IPS-18a (cell line): ENCODE data around the gene VPS39.

ENCODE experiments used
- H3K27ac ChIP-seq: one replicate; pipeline ENCODE4 v1.5.1; 2013; ENCODE audit warnings: low read length
- H3K27me3 ChIP-seq: one replicate; pipeline ENCODE4 v1.6.1; 2013; ENCODE audit warnings: mild to moderate bottlenecking, low read length; ENCODE audit not compliant: control insufficient read depth, insufficient read depth
- H3K36me3 ChIP-seq: one replicate; pipeline ENCODE4 v1.6.1; 2013; ENCODE audit warnings: low read depth, low read length; ENCODE audit not compliant: control insufficient read depth
- H3K4me1 ChIP-seq: one replicate; pipeline ENCODE4 v1.6.1; 2013; ENCODE audit warnings: low read depth, low read length; ENCODE audit not compliant: control insufficient read depth
- H3K4me3 ChIP-seq: one replicate; pipeline ENCODE4 v1.5.1; 2013; ENCODE audit warnings: low read length
- H3K9ac ChIP-seq: one replicate; pipeline ENCODE4 v1.6.1; 2013; ENCODE audit warnings: mild to moderate bottlenecking, low read length, moderate library complexity
- H3K9me3 ChIP-seq: one replicate; pipeline ENCODE4 v1.6.1; 2013; ENCODE audit warnings: low read depth, low read length; ENCODE audit not compliant: control insufficient read depth

Gene VPS39

DNA sequence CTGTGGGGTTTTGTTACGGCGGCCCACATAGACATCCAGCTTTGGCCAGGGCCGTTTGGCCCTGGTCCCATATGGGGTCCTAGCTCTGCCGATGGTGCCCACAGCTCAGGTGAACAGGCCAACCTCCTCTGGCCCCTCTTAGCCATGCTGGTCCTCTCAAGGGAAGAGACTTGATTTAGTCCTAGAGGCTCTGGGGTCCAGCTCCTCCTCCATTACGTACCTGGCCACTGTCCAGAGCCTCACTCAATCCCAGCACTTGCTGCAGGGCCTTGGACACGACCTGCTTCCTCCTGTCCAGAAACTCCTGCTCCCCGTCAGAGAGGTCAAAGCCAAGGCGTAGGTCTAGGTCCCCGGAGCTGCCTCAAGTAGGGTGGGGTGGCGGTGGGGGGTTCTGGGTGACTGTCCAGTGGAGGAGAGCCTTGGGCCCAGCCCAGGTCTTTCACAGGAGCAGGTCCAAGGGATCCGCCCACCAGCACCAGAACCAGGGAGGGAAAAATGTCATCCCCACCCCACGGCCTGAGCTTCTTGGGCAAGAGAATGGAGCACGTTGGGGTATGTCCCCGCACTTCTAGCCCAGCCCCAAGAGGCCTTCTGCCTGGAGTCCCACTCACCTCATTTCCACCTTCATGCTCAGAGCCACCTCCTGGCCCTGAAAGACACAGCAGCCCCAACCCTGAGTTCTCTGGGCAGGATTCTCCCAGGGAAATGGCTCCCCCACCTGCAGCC lies 58.4 kb downstream of the VPS39 start:
- no peaks in the 10 kb centered on the region for H3K27me3 ChIP-seq
- H3K4me1 ChIP-seq: no peaks in the 10 kb centered on the region
- no peak overlapping the region for H3K9ac ChIP-seq
- no peaks in the 10 kb centered on the region for H3K36me3 ChIP-seq
- no peaks in the 10 kb centered on the region for H3K9me3 ChIP-seq
- H3K27ac ChIP-seq: no peak overlapping the region
- H3K4me3 ChIP-seq: no peak overlapping the region

DNA sequence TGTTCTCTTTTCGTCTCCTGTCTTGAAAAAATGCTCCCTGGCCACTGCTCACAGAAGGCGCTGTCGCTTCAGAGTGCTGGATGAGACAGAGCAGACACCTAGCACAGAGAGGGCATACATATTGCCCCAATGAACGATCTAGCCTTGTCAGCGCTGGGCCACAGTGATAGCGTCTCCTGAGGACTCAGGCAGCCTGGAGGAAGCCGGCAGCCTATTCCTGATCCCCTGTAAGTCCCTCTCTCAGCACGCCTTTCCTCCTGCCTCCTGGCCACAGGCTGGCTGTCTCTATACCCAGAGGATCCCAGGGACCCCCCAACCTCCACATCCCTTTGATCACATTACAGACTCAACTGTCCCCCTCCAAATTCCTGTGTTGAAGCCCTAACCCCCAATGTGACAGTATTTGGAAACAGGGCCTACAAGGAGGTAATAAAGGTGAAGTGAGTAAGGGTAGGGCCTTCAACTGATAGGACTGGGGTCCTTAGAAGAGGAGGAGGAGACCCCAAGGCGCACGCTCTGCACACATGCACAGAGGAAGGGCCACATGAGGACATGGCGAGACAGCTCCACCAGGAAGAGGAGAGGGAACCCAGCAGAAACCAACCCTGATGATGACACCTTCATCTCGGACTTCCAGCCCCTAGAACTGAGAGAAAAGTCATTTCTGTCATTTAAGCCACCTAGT lies 59.2 kb downstream of the VPS39 start:
- no peak overlapping the region for H3K4me3 ChIP-seq
- no peak overlapping the region for H3K9ac ChIP-seq
- no peaks in the 10 kb centered on the region for H3K27me3 ChIP-seq
- no peak overlapping the region for H3K27ac ChIP-seq
- no peaks in the 10 kb centered on the region for H3K4me1 ChIP-seq
- no peaks in the 10 kb centered on the region for H3K36me3 ChIP-seq
- H3K9me3 ChIP-seq: no peaks in the 10 kb centered on the region

- H3K27ac ChIP-seq: no peak overlapping the region
- H3K9ac ChIP-seq: no peak overlapping the region
- no peaks in the 10 kb centered on the region for H3K4me1 ChIP-seq
- H3K27me3 ChIP-seq: no peaks in the 10 kb centered on the region
- H3K9me3 ChIP-seq: no peaks in the 10 kb centered on the region
- H3K4me3 ChIP-seq: no peak overlapping the region
- H3K36me3 ChIP-seq: no peaks in the 10 kb centered on the region
Measured at GRCh38 chr15:42147431-42147735, 60.7 kb downstream of the VPS39 start.

GRCh38 chr15:42146551-42147430 lies 61.3 kb downstream of the VPS39 start:
- no peak overlapping the region for H3K9ac ChIP-seq
- H3K27me3 ChIP-seq: no peaks in the 10 kb centered on the region
- H3K9me3 ChIP-seq: no peaks in the 10 kb centered on the region
- H3K4me1 ChIP-seq: no peaks in the 10 kb centered on the region
- no peak overlapping the region for H3K4me3 ChIP-seq
- no peak overlapping the region for H3K27ac ChIP-seq
- H3K36me3 ChIP-seq: no peaks in the 10 kb centered on the region

GRCh38 chr15:42145546-42146455 lies 62.3 kb downstream of the VPS39 start:
- Histone ChIP-seq H3K9me3 (no peaks in the 10 kb centered on the region), H3K4me3 (no peak overlapping the region), H3K27ac (no peak overlapping the region), H3K27me3 (no peaks in the 10 kb centered on the region), H3K36me3 (no peaks in the 10 kb centered on the region), H3K4me1 (no peaks in the 10 kb centered on the region), H3K9ac (no peak overlapping the region)

DNA sequence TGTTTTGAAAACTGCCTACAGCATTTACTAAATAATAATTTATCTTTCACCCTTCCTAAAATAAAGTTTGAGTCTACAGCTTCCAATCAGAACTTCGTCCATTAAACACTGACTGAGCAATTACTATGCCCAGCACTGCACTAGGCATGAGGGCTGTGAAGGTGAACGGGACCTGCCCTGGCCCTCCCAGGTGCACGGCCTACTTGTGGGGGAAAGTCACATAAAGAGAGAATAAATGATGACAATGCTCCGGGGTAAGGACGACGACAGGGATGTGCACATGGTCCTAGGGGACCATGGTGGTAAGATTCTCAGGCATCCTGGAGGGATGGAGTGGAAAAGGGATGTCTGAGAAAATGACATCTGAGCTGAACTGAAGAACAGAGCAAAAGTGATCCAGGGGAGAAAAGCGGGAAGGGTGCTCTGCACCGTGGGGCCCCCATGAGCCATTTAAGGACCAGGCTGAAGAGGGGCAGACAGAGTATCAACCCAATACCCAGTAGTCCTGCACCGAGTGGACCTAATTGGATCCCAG lies 63.2 kb downstream of the VPS39 start:
- no peaks in the 10 kb centered on the region for H3K9me3 ChIP-seq
- no peaks in the 10 kb centered on the region for H3K36me3 ChIP-seq
- no peak overlapping the region for H3K4me3 ChIP-seq
- no peak overlapping the region for H3K27ac ChIP-seq
- H3K4me1 ChIP-seq: no peaks in the 10 kb centered on the region
- no peak overlapping the region for H3K9ac ChIP-seq
- H3K27me3 ChIP-seq: no peaks in the 10 kb centered on the region

DNA sequence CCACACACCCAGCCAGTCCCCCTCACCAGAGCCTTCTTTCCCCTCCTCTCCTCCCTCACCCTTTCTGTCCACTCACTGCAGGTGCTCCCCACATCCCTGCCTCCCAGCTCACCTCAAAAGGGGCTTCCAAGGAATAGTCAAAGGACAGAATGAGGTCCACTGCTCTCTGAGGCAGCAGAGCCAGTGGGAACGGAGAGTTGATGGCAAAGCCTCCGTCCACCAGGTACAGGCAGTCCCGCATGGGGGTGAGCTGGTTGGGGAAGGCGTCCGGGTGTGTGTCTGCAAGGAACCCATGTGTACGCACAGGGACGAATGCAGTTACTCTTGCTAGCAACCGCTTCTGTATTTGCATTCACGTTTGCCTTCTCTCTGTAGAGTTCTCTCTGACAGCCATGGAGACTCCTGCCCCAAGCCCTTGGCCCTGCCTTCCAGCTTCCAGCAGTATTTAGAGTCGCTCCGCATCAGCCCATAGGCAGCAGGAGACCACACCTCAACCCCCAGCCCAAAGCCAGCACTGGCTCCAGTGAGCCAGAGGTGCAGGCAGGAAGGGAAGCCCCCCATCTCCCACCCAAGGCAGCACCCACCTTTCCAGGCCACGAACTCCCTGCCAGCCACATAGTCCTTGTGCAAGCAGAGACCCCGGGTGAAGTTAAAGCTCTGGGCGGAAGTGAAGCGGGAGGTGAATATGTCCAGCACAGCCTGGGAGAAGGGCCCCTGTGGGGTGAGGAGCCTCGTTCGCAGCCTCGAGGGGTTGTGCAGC lies 64.1 kb downstream of the VPS39 start:
- H3K27ac ChIP-seq: no peak overlapping the region
- H3K9me3 ChIP-seq: no peaks in the 10 kb centered on the region
- no peaks in the 10 kb centered on the region for H3K36me3 ChIP-seq
- no peak overlapping the region for H3K4me3 ChIP-seq
- H3K4me1 ChIP-seq: no peaks in the 10 kb centered on the region
- H3K27me3 ChIP-seq: no peaks in the 10 kb centered on the region
- H3K9ac ChIP-seq: no peak overlapping the region

DNA sequence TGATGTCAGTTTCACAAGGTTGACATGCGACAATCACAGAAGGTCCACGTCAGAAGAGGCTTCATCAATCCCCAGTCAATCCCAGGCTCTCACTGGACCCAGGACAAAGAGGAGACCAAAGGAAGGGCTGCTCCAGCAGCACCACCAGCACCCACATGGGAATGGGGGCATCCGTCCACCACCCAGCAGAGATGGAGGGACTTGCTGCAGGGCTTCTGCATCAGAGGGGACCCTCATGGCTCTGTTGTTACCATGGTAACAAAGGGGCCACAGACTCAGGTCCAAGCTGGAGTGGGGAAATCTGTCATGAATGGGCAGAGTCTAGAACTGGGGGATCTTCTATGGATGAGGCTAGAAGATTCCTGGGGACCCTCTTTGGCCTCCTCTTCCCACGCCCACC lies 64.7 kb downstream of the VPS39 start:
- H3K27ac ChIP-seq: no peak overlapping the region
- H3K4me3 ChIP-seq: no peak overlapping the region
- H3K9ac ChIP-seq: no peak overlapping the region
- H3K36me3 ChIP-seq: no peaks in the 10 kb centered on the region
- H3K27me3 ChIP-seq: no peaks in the 10 kb centered on the region
- no peaks in the 10 kb centered on the region for H3K9me3 ChIP-seq
- no peaks in the 10 kb centered on the region for H3K4me1 ChIP-seq

GRCh38 chr15:42141795-42142667 lies 66.1 kb downstream of the VPS39 start:
- H3K27ac ChIP-seq: no peak overlapping the region
- H3K36me3 ChIP-seq: no peaks in the 10 kb centered on the region
- H3K4me3 ChIP-seq: no peak overlapping the region
- no peaks in the 10 kb centered on the region for H3K4me1 ChIP-seq
- H3K9me3 ChIP-seq: no peaks in the 10 kb centered on the region
- no peak overlapping the region for H3K9ac ChIP-seq
- no peaks in the 10 kb centered on the region for H3K27me3 ChIP-seq

DNA sequence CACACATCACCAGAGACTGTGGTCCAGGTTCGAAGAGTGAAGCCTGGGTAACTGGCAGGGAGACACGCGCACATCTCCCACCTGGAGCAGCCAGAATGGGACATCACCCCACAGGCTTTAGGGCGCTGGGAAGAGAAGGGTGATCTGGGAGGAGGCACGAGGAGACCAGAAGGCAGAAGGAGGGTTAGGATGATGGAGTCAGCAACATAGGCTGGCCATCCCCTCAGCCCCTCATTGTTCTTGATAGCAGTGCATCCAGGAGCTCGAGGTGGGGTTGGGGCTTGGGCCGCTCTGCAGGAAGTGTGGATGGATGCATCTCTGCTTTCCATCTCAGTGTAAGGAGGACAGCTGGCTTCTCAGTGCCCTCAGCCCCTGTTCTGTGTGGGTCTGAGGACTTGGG lies 66.9 kb downstream of the VPS39 start:
- no peaks in the 10 kb centered on the region for H3K9me3 ChIP-seq
- H3K4me3 ChIP-seq: no peak overlapping the region
- H3K9ac ChIP-seq: no peak overlapping the region
- H3K4me1 ChIP-seq: no peaks in the 10 kb centered on the region
- H3K27ac ChIP-seq: no peak overlapping the region
- H3K27me3 ChIP-seq: no peaks in the 10 kb centered on the region
- no peaks in the 10 kb centered on the region for H3K36me3 ChIP-seq
